Endothelial cell of umbilical vein (primary cell): ENCODE results near the gene KLF4. TPM values are rescaled to one million over a fixed set of nuclear protein-coding genes. Genes with fewer than 3 reads are reported as not detected.

Experiments
- BruUV-seq: library from RNA; stranded (reverse); fragments of 400-500 nt; replicated peaks from 2 replicates; lab custom pipeline; 2021; lab: Mats Ljungman, UMichigan
- CTCF ChIA-PET: fragments of 300-600, 350-600 bp; sonication (Branson Sonifier 250); formaldehyde crosslinking; loops from one replicate; lab custom pipeline; 2021; ENCODE audit warnings: antibody characterized with exemption, inconsistent platforms; lab: Charles Lee
- POLR2A ChIA-PET: fragments of 300-600, 350-600 bp; sonication (Branson Sonifier 250); formaldehyde crosslinking; loops from one replicate; lab custom pipeline; 2021; ENCODE audit warnings: antibody characterized with exemption, inconsistent platforms; lab: Charles Lee
- DNase-seq: peaks from one replicate; pipeline ENCODE4 v3.0.0-alpha.2; 2011; ENCODE audit warnings: low read depth, low spot score
- FAIRE-seq: peaks from 2 replicates; lab custom pipeline; 2011; peaks lifted over from hg19 to GRCh38; lab: Jason Lieb, UNC
- H2AFZ ChIP-seq: 2 replicates; pipeline ENCODE4 v1.6.0; 2012; ENCODE audit warnings: low read depth, low read length, control low read depth, inconsistent platforms
- H3K27ac ChIP-seq: 2 replicates; pipeline ENCODE4 v1.5.1; 2011; ENCODE audit warnings: low read depth, mild to moderate bottlenecking, control low read depth, low read length, moderate library complexity; ENCODE audit not compliant: insufficient read depth
- H3K27me3 ChIP-seq, 2 experiments: 2 replicates each; pipeline versions ENCODE4 v1.6.0 to v1.6.1; 2011; ENCODE audit warnings: low read length in 2 of 2, mixed read lengths in 1 of 2; ENCODE audit not compliant: control insufficient read depth in 2 of 2, insufficient read depth in 2 of 2
- H3K36me3 ChIP-seq, 2 experiments: 2 replicates in 1 of 2; 3 replicates in 1 of 2; pipeline ENCODE4 v1.5.1; 2011; ENCODE audit warnings: low read length in 2 of 2, mild to moderate bottlenecking in 1 of 2, moderate library complexity in 1 of 2; ENCODE audit not compliant: control insufficient read depth in 2 of 2, insufficient read depth in 2 of 2; ENCODE audit errors: extremely low read depth in 1 of 2
- H3K4me1 ChIP-seq: 3 replicates; pipeline ENCODE4 v1.5.1; 2011; ENCODE audit warnings: mild to moderate bottlenecking, low read length; ENCODE audit not compliant: control insufficient read depth, insufficient read depth; ENCODE audit errors: extremely low read depth
- H3K4me2 ChIP-seq: 2 replicates; pipeline ENCODE4 v1.6.1; 2011; ENCODE audit warnings: low read length, control low read depth, mixed read lengths; ENCODE audit not compliant: insufficient read depth
- H3K4me3 ChIP-seq, 3 experiments: fragments of 200-600 bp in 1 of 3; sonication (generic), shearing (Covaris generic) in 1 of 3; replicated peaks in 1 of 3; 2 replicates each; pipeline ENCODE4 v1.5.1; 2011 to 2016; ENCODE audit warnings: control low read depth in 3 of 3, low read length in 3 of 3, mild to moderate bottlenecking in 2 of 3, inconsistent platforms in 1 of 3, low read depth in 1 of 3, moderate library complexity in 1 of 3; ENCODE audit not compliant: insufficient read depth in 1 of 3
- H3K79me2 ChIP-seq: 2 replicates; pipeline ENCODE4 v1.6.0; 2012; ENCODE audit warnings: low read length, inconsistent platforms; ENCODE audit not compliant: control insufficient read depth, insufficient read depth
- H3K9ac ChIP-seq: replicated peaks from 2 replicates; pipeline ENCODE3; 2011; ENCODE audit warnings: low read length, control low read depth; ENCODE audit not compliant: insufficient read depth; ENCODE audit errors: extremely low read depth
- H3K9me1 ChIP-seq: replicated peaks from 3 replicates; pipeline ENCODE4 v1.6.0; 2011; ENCODE audit warnings: mild to moderate bottlenecking, low read length; ENCODE audit not compliant: control insufficient read depth, insufficient read depth; ENCODE audit errors: extremely low read depth
- H3K9me3 ChIP-seq: replicated peaks from 2 replicates; pipeline ENCODE4 v1.5.1; 2012; ENCODE audit warnings: low read length, inconsistent platforms; ENCODE audit not compliant: control insufficient read depth, insufficient read depth
- H4K20me1 ChIP-seq: replicated peaks from 2 replicates; pipeline ENCODE3; 2011; ENCODE audit warnings: mild to moderate bottlenecking, low read length; ENCODE audit not compliant: control insufficient read depth, insufficient read depth; ENCODE audit errors: extremely low read depth
- FOS ChIP-seq: IDR thresholded peaks from 2 replicates; pipeline ENCODE4 v1.6.1; 2011; ENCODE audit warnings: mild to moderate bottlenecking, low read length, moderate library complexity, borderline replicate concordance; ENCODE audit not compliant: insufficient read depth
- GATA2 ChIP-seq: IDR thresholded peaks from 2 replicates; pipeline ENCODE4 v1.7.0; 2011; ENCODE audit warnings: low read depth, mild to moderate bottlenecking, moderate library complexity, mixed read lengths, low read length; ENCODE audit not compliant: insufficient read length, insufficient read depth
- JUN ChIP-seq: IDR thresholded peaks from 2 replicates; pipeline ENCODE4 v1.6.1; 2011; ENCODE audit warnings: borderline replicate concordance, low read depth; ENCODE audit not compliant: insufficient read length, insufficient read depth
- MYC ChIP-seq: IDR thresholded peaks from one replicate; pipeline ENCODE4 v1.6.1; 2011; ENCODE audit warnings: mild to moderate bottlenecking, low read depth, low read length
- POLR2A ChIP-seq: IDR thresholded peaks from 2 replicates; pipeline ENCODE4 v1.6.1; 2012; ENCODE audit warnings: low read depth, mild to moderate bottlenecking, control low read depth, low read length
- POLR2AphosphoS5 ChIP-seq: IDR thresholded peaks from 2 replicates; pipeline ENCODE4 v1.6.1; 2012; ENCODE audit warnings: low read depth, mild to moderate bottlenecking, control low read depth, low read length, moderate library complexity; ENCODE audit not compliant: insufficient read depth
- dilution Hi-C: fragments of 300-500 bp; cut with MboI; formaldehyde crosslinking; loops from one replicate; pipeline ENCODE4 v1.15.0; 2019; ENCODE audit warnings: low sequenced_read_pairs; ENCODE audit not compliant: extremely low pct_ligation_motif_present
- intact Hi-C: fragments of 100-400 bp; cut with micrococcal nuclease; formaldehyde crosslinking; loops from one replicate; pipeline ENCODE4 v1.10.0; 2022
- polyA plus RNA-seq, 4 experiments: library from polyadenylated mRNA; depleted of rRNA in 3 of 4; stranded (reverse) in 3 of 4; unstranded in 1 of 4; fragments of >200 nt; gene quantifications; 2 replicates each; pipeline versions ENCODE4 v1.2.1 to v1.2.3, GENCODE V29; 2011 to 2012; ENCODE audit warnings: missing spikeins in 1 of 4
- total RNA-seq: library from RNA; stranded (reverse); gene quantifications from 2 replicates; pipeline ENCODE4 v1.2.3, GENCODE V29; 2021
- TF ChIP-seq, protein P1 (sequence below), 2 donors: IDR thresholded peaks; 1 replicate in 1 of 2; 2 replicates in 1 of 2; pipeline ENCODE4 v1.5.1; 2011; ENCODE audit warnings: low read length in 2 of 2, mild to moderate bottlenecking in 2 of 2, moderate library complexity in 2 of 2, control low read depth in 1 of 2, inconsistent platforms in 1 of 2, low read depth in 1 of 2; ENCODE audit not compliant: insufficient read depth in 1 of 2; ENCODE audit errors: extremely low read depth in 1 of 2
- TF ChIP-seq, protein P2 (sequence below): IDR thresholded peaks from 2 replicates; pipeline ENCODE4 v1.6.1; 2011; ENCODE audit not compliant: insufficient read depth, insufficient read length

Gene KLF4
- total and polyA plus RNA-seq, 2 donors (not counting 3 experiments of a cell fraction or from before 2014, with no cell fraction given) = 1.5 to 2.4 TPM

DNA sequence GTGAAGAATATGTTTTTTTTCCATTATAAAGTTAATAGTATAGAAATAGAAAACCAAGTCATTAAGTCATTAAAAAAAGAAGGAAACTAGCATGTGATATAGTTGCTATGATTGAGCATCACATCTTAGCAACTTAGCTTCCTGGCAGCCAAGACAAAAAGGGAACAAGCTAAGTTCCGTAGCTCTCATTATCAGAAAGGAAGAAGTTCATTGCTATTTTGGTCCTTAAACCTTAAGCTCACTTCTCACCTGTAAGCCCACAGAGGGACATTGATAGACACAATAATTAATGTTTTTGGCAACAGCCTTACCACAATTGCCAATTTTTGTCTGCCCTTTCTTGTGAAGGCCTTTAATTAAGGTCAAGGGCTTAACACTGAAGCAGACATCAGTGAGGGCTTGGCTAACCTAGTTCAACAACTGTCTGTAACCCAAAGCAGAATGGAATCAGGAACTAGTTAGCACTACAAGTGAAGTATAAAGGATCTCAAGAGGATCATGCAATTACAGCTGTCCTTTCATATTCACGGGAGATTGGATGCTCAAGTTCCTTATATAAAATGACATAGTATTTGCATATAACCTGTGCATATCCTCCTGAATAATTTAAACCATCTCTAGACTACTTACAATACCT lies 24.0 kb upstream of the KLF4 start:
- no peak for FAIRE-seq
- no peaks in the 10 kb centered on the region for H3K36me3 ChIP-seq
- no peak overlapping the region for H3K9ac ChIP-seq
- no peak for DNase-seq
- no peak overlapping the region for H3K4me2 ChIP-seq
- H3K9me1 ChIP-seq = no peaks in the 10 kb centered on the region
- no peak overlapping the region for H2AFZ ChIP-seq
- CTCF ChIA-PET = interaction anchor here (1.3 kb wide), 1 partner anchor 8 kb away, joined by 5 read pairs; no protein-coding TSS in a partner anchor
- dilution Hi-C loops = no loop called here
- no peaks in the 10 kb centered on the region for H3K27me3 ChIP-seq
- H3K9me3 ChIP-seq = no peaks in the 10 kb centered on the region
- no peaks in the 10 kb centered on the region for H3K4me1 ChIP-seq
- H3K27ac ChIP-seq = no peak overlapping the region
- POLR2A ChIA-PET = no interaction called here
- H4K20me1 ChIP-seq = no peaks in the 10 kb centered on the region
- no peak overlapping the region for H3K4me3 ChIP-seq
- intact Hi-C loops = no loop called here
- no peak for TF ChIP-seq JUN
- TF ChIP-seq MYC = no peak
- TF ChIP-seq, protein P1, sequence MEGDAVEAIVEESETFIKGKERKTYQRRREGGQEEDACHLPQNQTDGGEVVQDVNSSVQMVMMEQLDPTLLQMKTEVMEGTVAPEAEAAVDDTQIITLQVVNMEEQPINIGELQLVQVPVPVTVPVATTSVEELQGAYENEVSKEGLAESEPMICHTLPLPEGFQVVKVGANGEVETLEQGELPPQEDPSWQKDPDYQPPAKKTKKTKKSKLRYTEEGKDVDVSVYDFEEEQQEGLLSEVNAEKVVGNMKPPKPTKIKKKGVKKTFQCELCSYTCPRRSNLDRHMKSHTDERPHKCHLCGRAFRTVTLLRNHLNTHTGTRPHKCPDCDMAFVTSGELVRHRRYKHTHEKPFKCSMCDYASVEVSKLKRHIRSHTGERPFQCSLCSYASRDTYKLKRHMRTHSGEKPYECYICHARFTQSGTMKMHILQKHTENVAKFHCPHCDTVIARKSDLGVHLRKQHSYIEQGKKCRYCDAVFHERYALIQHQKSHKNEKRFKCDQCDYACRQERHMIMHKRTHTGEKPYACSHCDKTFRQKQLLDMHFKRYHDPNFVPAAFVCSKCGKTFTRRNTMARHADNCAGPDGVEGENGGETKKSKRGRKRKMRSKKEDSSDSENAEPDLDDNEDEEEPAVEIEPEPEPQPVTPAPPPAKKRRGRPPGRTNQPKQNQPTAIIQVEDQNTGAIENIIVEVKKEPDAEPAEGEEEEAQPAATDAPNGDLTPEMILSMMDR (IDR thresholded peaks at IDR 0.05; ENCODE audit: extremely low read depth in 1 of 2, insufficient read depth in 1 of 2, low read depth in 1 of 2, low read length in 2 of 2) = no peak
- no peak for TF ChIP-seq POLR2A
- TF ChIP-seq POLR2AphosphoS5 = no peak
- no peak for TF ChIP-seq GATA2
- TF ChIP-seq, protein P2, sequence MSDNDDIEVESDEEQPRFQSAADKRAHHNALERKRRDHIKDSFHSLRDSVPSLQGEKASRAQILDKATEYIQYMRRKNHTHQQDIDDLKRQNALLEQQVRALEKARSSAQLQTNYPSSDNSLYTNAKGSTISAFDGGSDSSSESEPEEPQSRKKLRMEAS = no peak
- no peak for TF ChIP-seq FOS
- BruUV-seq = no TSS peak
- no peaks in the 10 kb centered on the region for H3K79me2 ChIP-seq
